HS-27A (cell line): ENCODE measurements around the gene GABRG3.

Experiments
- DNase-seq: peaks from one replicate; pipeline ENCODE4 v3.0.0-alpha.2; 2012; ENCODE audit warnings: low read depth, missing footprints

Gene GABRG3

GRCh38 chr15:26970712-26971210 lies at the start of gene GABRG3:
Gene GABRG3 (plus strand): TSS chr15:26971181.
- DNase-seq = no peak

GRCh38 chr15:26921433-26921832 lies 49.5 kb upstream of the GABRG3 start:
- DNase-seq = no peak

GRCh38 chr15:26926081-26926480 lies 44.9 kb upstream of the GABRG3 start:
- no peak for DNase-seq

GRCh38 chr15:26928051-26928450 lies 42.9 kb upstream of the GABRG3 start:
- no peak for DNase-seq

GRCh38 chr15:26929588-26929987 lies 41.4 kb upstream of the GABRG3 start:
- DNase-seq = no peak

GRCh38 chr15:26934848-26935247 lies 36.1 kb upstream of the GABRG3 start:
- DNase-seq = no peak

GRCh38 chr15:26935322-26935721 lies 35.7 kb upstream of the GABRG3 start:
- no peak for DNase-seq

- DNase-seq = no peak
These were observed 34.5 kb upstream of the GABRG3 start for GRCh38 chr15:26936502-26936901.

GRCh38 chr15:26937134-26937533 lies 33.8 kb upstream of the GABRG3 start:
- no peak for DNase-seq

GRCh38 chr15:26939398-26939797 lies 31.6 kb upstream of the GABRG3 start:
- DNase-seq = no peak

GRCh38 chr15:26941489-26941888 lies 29.5 kb upstream of the GABRG3 start:
- DNase-seq = no peak

- DNase-seq = no peak
These were observed 27.1 kb upstream of the GABRG3 start for GRCh38 chr15:26943866-26944265.

GRCh38 chr15:26945046-26945445 lies 25.9 kb upstream of the GABRG3 start:
- DNase-seq = no peak

GRCh38 chr15:26950001-26950400 lies 21.0 kb upstream of the GABRG3 start:
- DNase-seq = no peak

- DNase-seq = no peak
These were observed 16.6 kb upstream of the GABRG3 start for GRCh38 chr15:26954403-26954802.

GRCh38 chr15:26967719-26968269 lies 3.2 kb upstream of the GABRG3 start:
- DNase-seq = no peak

- no peak for DNase-seq
These were observed 2.2 kb upstream of the GABRG3 start for GRCh38 chr15:26968806-26969205.

GRCh38 chr15:26971271-26972018 lies 464 bp downstream of the GABRG3 start:
- DNase-seq = no peak

GRCh38 chr15:26972636-26973035 lies 1.7 kb downstream of the GABRG3 start:
- DNase-seq = no peak

GRCh38 chr15:26974120-26974780 lies 3.3 kb downstream of the GABRG3 start:
- no peak for DNase-seq

GRCh38 chr15:26981492-26981891 lies 10.5 kb downstream of the GABRG3 start:
- no peak for DNase-seq

GRCh38 chr15:26983822-26984221 lies 12.8 kb downstream of the GABRG3 start:
- DNase-seq = no peak

- no peak for DNase-seq
These were observed 14.1 kb downstream of the GABRG3 start for GRCh38 chr15:26985050-26985449.
